Measurements from ENCODE around the gene ZFHX3.

DNA sequence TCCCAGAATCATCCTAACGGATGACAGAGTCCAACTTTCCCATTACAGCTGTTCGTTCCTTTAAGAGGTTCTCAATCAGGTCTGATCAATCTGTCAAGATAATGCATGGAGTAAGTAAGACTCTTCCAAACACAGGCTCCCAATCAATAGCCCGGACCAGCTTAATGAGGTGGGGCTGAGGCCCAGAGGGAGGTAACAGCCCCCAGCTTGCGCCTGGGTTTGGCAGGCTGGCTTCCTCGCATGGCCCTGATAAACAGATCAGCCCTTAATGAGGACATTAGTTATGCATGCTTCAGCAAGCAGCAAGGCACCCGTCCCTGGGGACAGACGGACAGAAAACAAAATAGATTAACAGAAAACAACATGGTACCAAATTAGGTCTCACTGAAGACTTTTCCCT lies 145.7 kb downstream of the ZFHX3 start:
- TF ChIP-seq, protein P1, sequence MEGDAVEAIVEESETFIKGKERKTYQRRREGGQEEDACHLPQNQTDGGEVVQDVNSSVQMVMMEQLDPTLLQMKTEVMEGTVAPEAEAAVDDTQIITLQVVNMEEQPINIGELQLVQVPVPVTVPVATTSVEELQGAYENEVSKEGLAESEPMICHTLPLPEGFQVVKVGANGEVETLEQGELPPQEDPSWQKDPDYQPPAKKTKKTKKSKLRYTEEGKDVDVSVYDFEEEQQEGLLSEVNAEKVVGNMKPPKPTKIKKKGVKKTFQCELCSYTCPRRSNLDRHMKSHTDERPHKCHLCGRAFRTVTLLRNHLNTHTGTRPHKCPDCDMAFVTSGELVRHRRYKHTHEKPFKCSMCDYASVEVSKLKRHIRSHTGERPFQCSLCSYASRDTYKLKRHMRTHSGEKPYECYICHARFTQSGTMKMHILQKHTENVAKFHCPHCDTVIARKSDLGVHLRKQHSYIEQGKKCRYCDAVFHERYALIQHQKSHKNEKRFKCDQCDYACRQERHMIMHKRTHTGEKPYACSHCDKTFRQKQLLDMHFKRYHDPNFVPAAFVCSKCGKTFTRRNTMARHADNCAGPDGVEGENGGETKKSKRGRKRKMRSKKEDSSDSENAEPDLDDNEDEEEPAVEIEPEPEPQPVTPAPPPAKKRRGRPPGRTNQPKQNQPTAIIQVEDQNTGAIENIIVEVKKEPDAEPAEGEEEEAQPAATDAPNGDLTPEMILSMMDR (IDR thresholded peaks at IDR 0.05) = no peak
- TF ChIP-seq EZH2 (IDR thresholded peaks at IDR 0.05; ENCODE audit: borderline replicate concordance, insufficient read depth, low read depth, low read length, poor library complexity, severe bottlenecking) = no peak

Measured in B cell (primary cell).